DMS53 (cell line): ENCODE results near the gene ARAP1.
"Not testable (repeated sequence)": the region's sequence is repeated elsewhere in the genome, so short reads cannot be mapped to it uniquely, and the experiment has no call there.

ENCODE experiments used
- DNase-seq: peaks from one replicate; lab custom pipeline; 2025; lab: John Stamatoyannopoulos, UW

The ARAP1 gene

DNA sequence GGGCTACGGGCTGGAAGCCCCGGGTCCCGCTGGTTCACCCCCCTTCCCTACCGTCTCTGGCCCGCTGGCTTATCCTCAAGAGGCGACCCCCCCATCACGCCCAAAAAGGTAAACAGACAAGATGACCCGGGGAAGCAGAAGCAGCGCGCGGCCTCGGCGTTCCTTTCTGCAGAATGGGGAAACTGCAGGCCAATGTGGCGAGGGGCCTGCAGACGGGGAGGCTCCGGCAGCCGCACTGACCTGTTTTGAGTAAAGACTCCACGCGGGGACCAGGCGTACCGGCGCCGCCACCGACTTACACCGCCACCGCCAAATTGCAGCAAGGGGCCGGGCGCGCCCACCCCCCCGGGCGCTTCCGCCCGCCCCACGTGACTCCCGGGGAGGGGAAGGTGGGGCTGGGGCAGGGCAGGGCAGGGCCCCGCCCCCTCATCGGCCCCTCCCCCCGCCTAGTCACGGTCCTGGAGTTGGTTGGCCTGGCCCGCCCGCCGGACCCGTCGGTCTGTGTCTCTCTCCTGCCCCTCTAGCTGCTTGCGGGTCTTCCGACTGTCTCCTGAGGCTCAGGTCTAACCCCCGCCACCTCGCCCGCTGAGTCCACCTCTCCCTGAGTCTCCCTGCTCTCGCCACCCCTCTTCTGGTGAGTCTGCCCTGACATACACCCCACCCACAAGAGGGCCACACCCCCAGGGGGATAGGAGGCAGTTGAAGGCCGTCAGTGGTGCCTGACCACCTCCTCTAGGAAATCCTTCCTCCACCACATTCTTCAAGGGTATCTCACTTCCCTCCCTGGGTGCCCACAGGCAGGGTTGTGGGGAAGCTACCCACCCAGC, at the start of gene ARAP1:
Gene ARAP1, minus strand, starts transcription at position 321 of the 827 bp plus-strand sequence. CDS start 25,280 bp downstream, outside the sequence.
- peak; percentile 95 for DNase-seq

DNA sequence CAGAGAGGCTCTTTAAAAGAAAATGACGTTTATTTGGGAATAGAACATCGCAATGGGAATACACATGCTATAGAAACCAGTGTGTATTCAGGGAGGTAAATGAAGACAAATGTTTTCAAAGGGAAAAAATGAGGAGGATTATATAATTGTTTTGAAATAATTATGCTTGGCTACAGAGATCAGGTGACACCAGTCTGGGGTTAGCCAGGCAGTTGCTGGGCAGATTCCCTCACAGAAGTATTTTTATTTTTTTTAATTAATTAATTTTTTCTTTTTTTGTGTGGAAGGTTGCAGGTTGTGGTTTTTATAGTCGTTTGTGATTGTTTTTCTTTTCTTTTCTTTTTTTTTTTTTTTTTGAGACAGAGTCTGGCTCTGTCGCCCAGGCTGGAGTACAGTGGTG, 47.2 kb upstream of the ARAP1 start:
- no peak for DNase-seq

DNA sequence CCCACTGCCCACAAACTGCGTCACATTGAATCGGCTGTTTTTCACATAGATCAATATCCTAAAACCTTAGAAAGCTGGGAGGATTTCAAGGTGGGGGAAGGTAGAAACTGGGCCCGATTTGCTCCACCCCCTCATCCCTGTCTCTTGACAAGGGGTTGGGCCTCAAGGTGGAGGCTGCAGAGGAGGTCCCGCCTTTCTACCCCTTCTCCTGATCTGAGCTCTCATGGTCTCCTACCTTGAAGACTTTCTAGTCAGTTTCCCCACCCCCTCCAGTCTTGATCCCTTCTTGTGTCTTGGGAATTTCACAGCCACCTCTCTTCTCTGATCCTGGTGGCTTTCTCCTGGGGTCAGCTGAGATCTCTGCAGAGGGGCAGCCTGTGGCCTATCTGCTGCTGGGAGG, 46.2 kb upstream of the ARAP1 start:
- DNase-seq: no peak

DNA sequence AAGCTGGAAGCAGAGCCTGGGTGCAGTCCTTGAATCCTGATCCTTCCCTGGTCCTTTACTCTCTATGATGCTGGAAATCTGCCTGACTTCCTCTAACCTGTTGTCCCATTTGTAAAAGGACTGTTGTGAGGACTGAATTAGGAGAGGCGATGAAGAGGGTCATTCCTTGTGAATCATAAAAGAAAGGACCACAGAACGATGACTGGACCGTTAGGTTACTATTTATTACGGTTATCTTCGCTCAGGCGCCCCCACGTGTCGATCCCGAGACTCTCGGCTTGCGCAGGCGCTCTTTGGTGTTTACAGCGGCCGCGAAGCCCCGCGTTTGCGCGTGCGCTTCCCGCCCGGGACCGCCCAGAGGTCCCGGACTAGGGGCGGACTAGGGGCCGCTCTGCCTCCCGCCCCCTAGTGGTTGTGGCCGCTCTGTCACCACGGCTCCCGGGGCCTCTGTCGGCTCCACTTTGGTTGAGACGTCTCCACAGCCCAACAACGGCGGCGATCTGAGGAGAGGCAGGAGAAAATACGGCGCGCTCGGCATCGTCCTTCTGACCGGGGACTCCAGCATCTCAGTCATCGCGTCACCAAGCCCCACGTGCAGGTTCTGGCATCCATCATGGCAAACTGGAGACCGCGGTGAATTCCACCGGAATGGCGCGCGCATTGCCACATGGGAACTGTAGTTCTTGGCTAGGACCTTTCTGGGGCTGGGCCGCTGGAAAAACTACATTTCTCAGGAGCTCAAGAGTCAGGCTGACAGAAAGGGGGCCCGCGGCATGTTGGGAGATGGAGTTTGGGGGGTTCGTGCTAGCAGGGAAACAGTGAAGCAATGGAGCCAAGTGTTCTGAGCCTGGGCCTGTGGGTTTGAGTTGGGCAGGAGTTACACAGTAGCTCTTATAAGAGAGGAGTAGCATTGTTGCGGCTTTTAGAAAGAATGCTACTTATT, 41.5 kb upstream of the ARAP1 start, which contains the start of gene STARD10:
Gene STARD10, minus strand, starts transcription at position 623 of the 943 bp plus-strand sequence. CDS start 12,866 bp downstream, outside the sequence.
- peak; percentile 100 for DNase-seq

DNA sequence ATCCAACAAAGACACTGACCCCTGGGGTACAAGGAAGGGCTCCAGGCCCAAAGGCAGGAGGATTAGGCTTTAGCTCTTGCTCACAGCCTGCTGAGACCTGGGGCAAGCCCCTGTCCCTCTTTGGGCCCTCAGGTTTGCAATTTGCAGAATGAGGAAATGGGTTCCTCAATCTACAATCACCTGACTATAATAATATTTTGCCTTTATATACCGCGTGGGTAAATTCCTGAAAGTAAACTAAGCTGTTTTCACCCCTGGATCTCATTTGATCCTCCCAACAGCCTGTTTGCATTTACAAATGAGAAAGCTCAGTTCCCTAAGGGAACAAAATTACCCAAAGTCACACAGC, 40.8 kb upstream of the ARAP1 start:
- no peak for DNase-seq

DNA sequence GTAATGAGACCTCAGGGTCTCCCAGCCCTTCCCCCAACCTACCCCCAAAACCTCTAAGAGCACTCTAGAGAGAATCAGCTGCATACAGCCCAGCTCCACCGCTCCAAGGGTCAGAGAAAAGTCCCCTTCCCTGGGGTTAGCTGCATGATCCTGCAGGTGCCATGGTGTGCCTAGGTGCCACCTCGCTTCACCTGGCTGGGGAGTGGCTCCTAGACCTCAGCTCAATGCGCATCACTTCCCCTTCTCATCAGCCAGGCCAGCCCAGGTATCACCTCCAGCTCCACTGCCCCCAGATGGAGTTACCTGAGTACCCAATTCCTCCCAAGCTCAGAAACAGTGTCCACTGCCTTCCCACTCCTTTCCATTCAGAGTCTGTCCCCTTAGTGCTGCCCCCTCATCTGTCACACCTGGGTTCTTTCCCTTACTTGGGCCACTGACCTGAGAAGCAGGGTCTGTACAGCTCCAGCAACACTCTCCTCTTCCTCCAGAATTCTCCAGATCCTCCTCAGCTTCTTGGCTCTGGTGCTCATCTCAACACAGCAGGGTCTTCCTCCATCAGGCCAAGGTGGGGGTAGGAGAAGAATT, 40.3 kb upstream of the ARAP1 start:
- peak; percentile 61 for DNase-seq

DNA sequence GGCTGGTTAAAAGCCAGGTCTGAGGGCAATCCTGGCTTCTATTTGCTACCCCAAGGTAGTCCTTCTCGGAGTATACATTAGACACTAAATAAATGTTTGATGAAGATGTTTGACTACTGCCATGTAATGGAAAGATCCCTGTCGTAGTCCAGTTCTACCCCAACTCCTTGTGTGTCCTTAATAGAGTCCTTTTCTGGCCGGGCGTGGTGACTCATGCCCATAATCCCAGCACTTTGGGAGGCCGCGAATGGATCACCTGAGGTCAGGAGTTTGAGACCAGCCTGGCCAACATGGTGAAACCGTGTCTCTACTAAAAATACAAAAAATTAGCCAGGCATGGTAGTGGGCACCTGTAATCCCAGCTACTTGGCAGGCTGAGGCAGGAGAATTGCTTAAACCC, 39.0 kb upstream of the ARAP1 start:
- not testable (repeated sequence) for DNase-seq

DNA sequence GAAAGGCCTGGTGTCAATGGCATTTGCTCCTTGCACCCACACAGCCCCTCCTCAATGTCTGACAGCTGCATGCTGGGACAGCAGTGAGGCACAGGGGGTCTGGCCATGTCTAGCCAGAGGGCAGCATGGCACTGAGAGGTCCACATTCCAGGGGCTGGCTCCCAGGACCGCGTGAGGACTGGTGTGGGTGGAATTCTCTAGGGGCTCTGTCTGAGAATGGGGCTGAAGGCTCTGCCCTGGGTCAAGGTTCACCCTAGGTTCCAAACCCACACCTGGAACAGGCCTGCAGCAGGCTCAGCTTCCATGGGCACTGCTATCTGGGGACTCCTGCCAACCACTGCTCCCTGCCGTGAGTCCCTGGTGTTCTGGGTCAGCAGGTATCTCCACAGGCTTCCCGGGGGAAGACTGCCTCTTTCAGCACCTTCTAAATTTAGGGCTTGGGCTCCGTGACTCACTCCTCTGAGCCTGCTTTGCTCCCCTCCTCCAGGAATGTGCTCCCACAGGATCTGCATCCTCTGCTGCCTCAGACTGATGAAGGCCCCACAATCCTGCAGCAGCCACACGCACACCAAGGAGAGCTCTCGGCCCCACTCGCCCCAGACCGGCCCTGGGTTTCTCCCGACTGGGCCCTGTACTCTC, 37.4 kb upstream of the ARAP1 start:
- DNase-seq: no peak

DNA sequence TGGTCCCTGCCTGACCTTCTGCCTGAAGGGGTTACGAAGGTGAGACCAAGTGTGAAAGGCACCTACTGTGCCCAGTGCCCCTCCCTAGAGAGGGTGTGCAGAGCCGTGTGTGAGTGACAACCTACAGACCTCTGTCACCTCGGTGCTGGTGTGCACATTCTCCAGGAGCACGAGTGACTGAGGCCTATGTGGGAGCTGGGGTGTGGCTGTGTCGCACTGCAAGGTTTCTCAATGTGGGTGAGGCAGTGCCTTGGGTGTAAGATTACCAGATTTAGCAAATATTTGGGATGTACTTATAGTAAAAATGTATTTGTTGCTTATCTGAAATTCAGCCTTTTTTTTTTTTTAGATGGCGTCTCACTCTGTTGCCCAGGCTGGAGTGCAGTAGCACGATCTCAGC, 36.0 kb upstream of the ARAP1 start:
- DNase-seq: no peak

DNA sequence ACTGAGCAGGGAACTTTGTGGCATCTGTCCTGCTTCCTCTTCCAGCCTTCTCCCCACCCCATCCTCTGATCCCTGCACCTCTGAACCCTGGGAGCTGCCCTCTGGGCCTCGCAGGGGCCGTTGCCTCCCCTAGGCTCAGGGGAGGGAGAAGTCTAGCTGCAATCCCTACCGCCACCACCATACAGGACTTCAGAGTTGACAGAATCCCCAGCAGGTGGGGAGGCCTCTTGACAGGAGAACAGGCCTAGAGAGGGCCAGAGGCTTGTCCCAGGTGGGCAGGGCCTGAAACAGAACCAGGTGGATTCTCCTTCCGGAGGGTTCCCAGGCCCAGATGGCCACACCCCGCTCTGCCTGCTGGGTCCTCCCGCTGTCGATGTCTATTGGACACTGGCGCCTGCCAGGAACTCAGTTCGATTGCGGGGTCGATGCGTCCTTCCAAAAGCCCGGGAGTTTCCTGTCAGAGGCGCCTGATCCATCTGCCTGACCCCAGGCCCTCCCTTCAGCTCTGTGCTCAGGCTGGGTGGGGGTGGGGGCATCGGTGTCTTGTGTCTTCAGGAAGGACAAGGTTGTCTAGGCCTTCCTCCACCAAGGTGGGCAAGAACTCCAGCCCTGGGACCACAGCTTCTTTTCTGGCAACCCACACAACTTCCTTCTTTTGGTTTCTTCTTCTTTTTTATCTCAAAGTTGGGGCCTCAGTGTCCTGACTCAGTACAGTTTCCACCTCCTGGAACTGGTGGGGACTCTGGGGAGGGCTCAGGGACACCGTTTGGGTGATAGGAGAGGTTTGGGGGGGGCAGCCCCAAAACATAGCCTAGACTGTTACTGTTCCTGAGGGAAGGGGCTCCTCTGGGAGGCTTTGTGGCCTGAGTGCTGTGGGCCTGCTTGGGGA, 35.3 kb upstream of the ARAP1 start:
- peak; percentile 100 for DNase-seq

DNA sequence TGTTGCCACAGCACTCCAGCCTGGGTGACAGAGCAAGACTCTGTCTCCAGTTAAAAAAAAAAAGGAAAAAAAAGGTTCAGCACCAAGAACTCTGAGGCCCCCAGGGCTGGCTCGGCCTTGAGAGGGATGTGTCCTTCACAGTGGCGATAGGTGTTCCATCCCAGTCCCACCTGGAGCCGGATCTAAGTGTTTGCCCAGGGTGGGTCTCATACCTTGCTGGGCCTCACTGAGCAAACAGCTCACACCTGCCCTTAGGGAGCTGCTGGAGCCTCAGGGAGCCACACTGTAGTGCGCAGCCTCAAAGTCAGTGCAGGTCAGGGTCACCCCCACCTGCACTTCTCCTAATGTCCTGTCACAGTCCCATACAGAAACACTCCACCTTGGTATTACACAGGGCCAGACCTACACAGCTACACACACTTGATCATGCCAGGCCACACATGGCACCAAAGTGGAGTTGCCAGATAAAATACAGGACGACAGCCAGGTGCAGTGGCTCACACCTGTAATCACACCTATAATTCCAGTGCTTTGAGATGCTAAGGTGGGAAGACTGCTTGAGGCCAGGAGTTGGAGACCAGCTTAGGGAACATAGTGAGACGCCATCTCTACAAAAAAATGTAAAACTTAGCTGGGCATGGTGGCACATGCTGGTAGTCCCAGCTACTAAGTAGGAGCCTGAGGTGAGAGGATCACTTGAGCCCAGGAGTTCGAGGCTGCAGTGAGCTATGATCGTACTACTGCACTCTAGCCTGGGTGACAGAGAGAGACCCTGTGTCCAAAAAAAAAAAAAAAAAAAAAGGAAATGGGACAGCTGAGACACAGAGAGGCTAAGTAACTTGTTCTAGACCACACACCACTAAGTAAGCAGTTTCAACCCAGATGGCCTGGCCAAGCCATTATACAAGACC, 34.4 kb upstream of the ARAP1 start:
- DNase-seq: peak; percentile 100

DNA sequence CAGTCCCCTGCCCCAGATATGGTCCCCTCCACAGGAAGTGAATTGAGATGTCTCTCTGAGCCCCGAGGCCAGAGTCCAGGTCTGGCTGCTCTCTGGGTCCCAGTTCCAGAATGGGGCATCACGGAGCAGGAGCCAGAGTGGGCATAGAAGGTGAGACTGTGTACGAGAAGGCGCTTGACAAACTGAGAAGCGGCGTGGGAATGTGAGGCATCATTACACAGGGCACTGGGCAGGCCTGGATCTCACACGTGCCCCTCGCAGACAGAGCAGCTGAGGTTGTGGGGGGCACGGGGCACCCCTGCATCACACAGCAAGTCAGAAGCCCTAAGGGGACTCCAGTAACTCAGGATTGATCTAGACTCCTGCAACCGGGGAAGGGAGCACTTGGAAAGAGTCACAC, 32.5 kb upstream of the ARAP1 start:
- no peak for DNase-seq

DNA sequence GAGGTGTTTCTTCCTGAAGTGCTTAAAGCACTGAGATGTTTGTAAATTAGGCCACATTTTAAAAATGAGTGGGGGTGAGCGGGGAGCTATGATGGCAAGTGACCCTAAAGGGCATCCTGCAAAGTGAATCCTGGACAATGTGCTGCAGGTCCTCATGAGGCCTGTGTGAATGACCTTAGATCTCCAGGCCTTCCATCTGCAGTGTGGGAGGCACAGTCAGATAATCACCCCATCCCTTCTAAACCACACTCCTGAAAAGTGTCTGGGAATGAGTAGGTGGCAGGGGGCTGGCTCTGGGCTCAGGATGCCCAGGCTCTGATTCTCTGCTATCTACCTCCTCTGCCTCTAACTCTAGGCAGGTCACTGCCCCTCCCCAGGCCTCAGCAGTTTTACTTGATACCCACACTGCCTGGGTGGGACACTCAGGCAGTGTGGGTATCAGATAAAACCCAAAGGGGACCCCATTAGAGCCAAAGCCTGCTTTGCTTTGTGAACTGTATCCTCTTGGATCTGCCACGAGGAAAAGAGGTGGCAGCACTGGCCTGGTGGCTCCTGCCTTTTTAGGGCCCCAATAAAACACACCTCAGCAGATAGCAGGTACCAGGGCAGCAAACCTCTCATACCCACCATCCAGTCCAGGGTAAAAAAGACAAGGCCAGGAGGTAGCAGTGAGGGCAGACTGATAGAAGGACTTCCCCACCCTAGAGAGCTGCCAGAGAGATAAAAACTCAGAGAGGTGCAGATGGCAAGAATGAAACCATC, 31.1 kb upstream of the ARAP1 start:
- DNase-seq: no peak

DNA sequence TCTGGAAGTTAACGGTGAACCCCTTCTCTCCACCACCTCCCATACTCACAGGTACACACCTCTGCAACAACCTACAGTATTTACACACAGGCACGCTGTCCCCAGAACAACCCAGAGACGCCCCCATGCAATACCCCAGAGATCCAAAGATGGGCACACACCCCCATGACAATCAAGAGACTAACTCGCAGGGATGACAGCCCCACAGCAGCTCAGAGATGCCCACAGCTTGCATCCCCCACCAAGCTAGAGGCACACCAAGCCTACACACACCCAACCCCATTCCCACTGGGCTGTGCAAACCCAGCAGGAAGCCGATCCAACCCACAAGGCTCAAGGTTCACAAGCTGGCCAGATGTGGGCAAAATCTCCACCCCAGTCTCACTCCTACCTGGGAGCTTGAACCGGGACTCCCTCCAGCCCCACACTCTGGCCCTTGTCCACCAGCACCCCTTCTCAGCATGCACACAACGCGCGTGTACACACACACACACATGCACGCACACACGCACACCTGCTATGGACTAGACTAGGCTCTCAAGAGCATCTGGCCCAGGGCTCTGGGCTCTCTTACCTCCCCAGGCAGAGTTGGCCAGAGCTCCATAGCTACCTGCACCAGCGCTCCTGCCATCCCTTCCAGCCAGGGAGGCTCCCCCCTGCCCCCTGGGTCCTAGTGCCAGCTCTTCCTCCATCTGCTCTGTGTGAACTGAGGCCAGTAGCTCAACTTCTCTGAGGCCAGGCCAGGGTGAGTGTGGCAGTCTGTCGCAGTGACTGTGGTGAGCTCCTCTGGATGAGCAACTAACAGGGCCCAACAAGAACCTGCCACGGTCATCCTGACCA, 30.1 kb upstream of the ARAP1 start:
- peak; percentile 95 for DNase-seq

DNA sequence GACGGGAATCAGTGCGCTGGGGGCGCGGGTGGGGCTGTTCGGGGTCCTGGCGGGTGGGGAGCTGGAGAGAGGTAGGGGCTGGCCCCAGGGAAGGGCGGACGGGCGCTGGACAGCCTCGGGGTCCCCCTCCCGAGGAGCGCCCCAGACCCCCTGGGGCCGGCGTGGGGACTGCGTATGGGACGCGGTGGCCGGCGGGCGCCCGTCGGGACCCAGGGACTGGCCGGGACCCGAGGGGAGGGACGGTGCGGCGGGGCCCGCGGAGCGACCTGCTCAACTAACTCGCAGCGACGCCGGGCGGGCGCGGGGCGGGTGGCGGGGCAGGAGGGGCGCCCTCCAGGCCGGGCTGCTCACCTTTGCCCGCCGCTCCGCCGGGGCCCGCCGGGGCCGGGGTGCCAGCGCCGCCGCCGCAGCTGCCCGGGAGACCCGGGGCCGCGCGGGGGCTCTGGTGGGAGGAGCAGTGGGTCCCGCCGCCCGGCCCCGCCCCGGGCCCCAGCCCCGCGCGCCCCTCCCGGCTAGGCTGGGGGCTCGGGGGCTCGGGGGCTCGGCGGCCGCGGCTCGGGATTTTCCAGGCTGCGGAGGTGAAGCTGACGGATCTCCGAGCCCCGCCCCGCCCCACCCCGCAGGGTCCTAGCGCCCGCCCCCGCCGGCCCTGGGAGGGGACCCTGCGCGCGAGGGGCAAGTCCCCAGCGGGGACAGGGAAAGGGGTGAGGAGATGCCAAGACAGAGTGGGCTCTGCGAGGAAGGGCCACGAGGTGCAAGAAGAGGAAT, 29.3 kb upstream of the ARAP1 start:
- peak; percentile 84 for DNase-seq

DNA sequence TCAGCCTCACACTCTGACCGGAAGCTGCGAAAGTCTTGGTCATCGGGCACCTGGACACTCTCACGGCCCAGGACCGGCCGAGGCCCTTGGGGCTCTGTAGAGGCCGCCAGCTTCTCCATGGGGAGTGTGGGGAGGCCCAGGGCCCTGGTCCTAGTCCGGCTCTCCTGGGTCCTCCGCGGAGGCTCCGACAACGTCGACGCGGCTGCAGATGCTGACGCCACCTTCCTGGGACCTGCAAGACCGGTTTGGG, 28.8 kb upstream of the ARAP1 start:
- peak; percentile 94 for DNase-seq

DNA sequence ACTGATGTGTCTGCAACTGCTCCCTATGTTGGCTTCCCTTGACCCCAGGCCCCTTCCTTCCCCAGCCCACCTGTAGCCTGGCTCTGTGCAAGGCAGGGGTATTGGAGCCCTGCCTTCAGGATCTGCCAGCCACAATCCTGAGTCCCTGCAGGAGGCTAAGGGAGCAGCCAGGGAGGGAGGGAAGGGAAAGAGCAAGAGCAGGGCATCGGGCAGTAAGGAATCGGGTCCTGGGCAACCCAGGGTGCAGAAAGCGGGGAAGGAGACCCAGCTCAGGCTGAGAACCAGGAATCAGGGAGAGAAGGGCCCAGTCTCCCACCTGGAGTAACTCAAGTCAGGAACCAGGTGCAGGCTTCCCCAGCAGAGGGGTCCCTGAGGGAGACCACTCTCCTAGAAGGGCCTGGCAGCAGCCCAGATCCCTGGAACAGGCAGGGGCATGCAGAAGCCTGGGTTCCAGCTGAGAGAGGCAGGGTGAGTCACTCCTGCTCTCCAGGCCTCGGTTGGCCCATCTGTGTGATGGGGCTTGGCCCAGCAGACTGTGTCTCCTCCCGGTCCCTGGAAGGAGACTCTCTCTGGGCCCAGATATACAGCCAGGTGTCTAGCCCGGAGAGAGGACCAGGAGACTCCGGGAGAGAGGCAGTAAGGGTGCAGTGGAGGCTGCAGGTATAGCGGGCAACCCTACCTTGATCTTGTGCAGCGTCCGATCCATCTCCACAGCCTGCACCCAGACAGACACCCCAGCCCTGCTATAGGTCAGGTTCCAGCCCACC, 28.3 kb upstream of the ARAP1 start:
- peak; percentile 75 for DNase-seq
